GM23248 (cell line): ENCODE data around the gene ADIPOR2. TPM values are rescaled to one million over a fixed set of nuclear protein-coding genes. Genes with fewer than 3 reads are reported as not detected.

Experiments used
- DNase-seq: peaks from one replicate; pipeline ENCODE4 v3.0.0-alpha.2; 2015
- H2AFZ ChIP-seq: fragments of 200-600 bp; sonication (generic); 2 replicates; pipeline ENCODE4 v1.6.1; 2016; ENCODE audit warnings: antibody characterized with exemption
- H3F3A ChIP-seq: fragments of 200-600 bp; sonication (generic); 2 replicates; pipeline ENCODE4 v1.6.1; 2016; ENCODE audit warnings: mild to moderate bottlenecking, antibody characterized with exemption, mixed run types; ENCODE audit not compliant: insufficient read depth
- H3K27ac ChIP-seq: fragments of 200-600 bp; sonication (generic); 2 replicates; pipeline ENCODE4 v1.5.1; 2016; ENCODE audit warnings: mild to moderate bottlenecking
- H3K27me3 ChIP-seq: fragments of 200-600 bp; sonication (generic); replicated peaks from 2 replicates; pipeline ENCODE4 v1.6.1; 2016; ENCODE audit warnings: mild to moderate bottlenecking; ENCODE audit not compliant: insufficient read depth
- H3K36me3 ChIP-seq: fragments of 200-600 bp; sonication (generic); 2 replicates; pipeline ENCODE4 v1.6.1; 2016; ENCODE audit warnings: low read depth, mild to moderate bottlenecking
- H3K4me1 ChIP-seq: fragments of 200-600 bp; sonication (generic); 2 replicates; pipeline ENCODE4 v1.6.1; 2016; ENCODE audit warnings: mild to moderate bottlenecking; ENCODE audit not compliant: insufficient read depth
- H3K4me2 ChIP-seq: fragments of 200-600 bp; sonication (generic); one replicate; pipeline ENCODE4 v1.6.1; 2016; ENCODE audit warnings: mild to moderate bottlenecking; ENCODE audit not compliant: unreplicated experiment
- H3K4me3 ChIP-seq: fragments of 200-600 bp; sonication (generic); 2 replicates; pipeline ENCODE4 v1.5.1; 2016; ENCODE audit warnings: mild to moderate bottlenecking
- H3K79me2 ChIP-seq: fragments of 200-600 bp; sonication (generic); 2 replicates; pipeline ENCODE4 v1.6.1; 2016; ENCODE audit warnings: mild to moderate bottlenecking; ENCODE audit not compliant: insufficient read depth
- H3K9ac ChIP-seq: fragments of 200-600 bp; sonication (generic); 2 replicates; pipeline ENCODE4 v1.6.1; 2016; ENCODE audit warnings: mild to moderate bottlenecking
- H3K9me2 ChIP-seq: fragments of 200-600 bp; sonication (generic); 2 replicates; pipeline ENCODE4 v1.6.1; 2016; ENCODE audit warnings: mixed run types, mild to moderate bottlenecking, moderate library complexity; ENCODE audit not compliant: insufficient read depth
- H3K9me3 ChIP-seq: fragments of 200-600 bp; sonication (generic); one replicate; pipeline ENCODE4 v1.6.1; 2017; ENCODE audit warnings: low read depth
- H4K20me1 ChIP-seq: fragments of 200-600 bp; sonication (generic); 2 replicates; pipeline ENCODE4 v1.6.0; 2016; ENCODE audit not compliant: insufficient read depth
- EZH2 ChIP-seq: fragments of 200-600 bp; sonication (generic); IDR thresholded peaks from 2 replicates; pipeline ENCODE4 v1.6.1; 2018; ENCODE audit warnings: antibody characterized with exemption, mild to moderate bottlenecking; ENCODE audit not compliant: insufficient read depth, poor library complexity, severe bottlenecking
- EZH2phosphoT487 ChIP-seq: fragments of 200-600 bp; sonication (generic); IDR thresholded peaks from 2 replicates; pipeline ENCODE4 v1.6.1; 2018; ENCODE audit warnings: antibody characterized with exemption, moderate library complexity, mild to moderate bottlenecking, low read depth; ENCODE audit not compliant: insufficient read depth
- WGBS, 2 experiments: methylation state at CpG; one replicate each; pipeline ENCODE4 v1.1.6; 2015 to 2017; ENCODE audit warnings: low lambda C conversion rate in 2 of 2, low coverage in 1 of 2; ENCODE audit errors: missing lambda C conversion rate in 2 of 2; 5-methylcytosine and 5-hydroxymethylcytosine counted together
- in situ Hi-C: fragments of 300-500 bp; cut with MboI; formaldehyde crosslinking; loops from 2 replicates; pipeline ENCODE4 v1.15.0; 2020
- polyA plus RNA-seq: library from polyadenylated mRNA; unstranded; fragments of >200 nt; fragmentation: Nextera tagmentation; extraction: Ambion mirVana; gene quantifications from 2 replicates; pipeline ENCODE4 v1.2.1, GENCODE V29; 2016
- total RNA-seq: library from RNA; depleted of rRNA; stranded (reverse); fragments of >200 nt; shearing (Covaris generic); gene quantifications from 2 replicates; pipeline ENCODE4 v1.2.3, GENCODE V29; 2014

Gene ADIPOR2
- total and polyA plus RNA-seq, 2 experiments from 2014 or later, result 4.2 to 18.8 TPM

GRCh38 chr12:1656902-1657301 is 34.0 kb upstream of the ADIPOR2 start:
- H3K9me3 ChIP-seq, result no peaks in the 10 kb centered on the region
- H3K9ac ChIP-seq, result no peak overlapping the region
- no peaks in the 10 kb centered on the region for H4K20me1 ChIP-seq
- no peaks in the 10 kb centered on the region for H3K9me2 ChIP-seq
- no peak overlapping the region for H3K4me3 ChIP-seq
- peaks cover 9% of the 10 kb centered on the region; the same call in 1 of the 2 replicates for H3K36me3 ChIP-seq
- WGBS, 2 experiments, result 96% methylated on average over 9 to 12 of the region's 12 CpGs
- peaks cover 3% of the 10 kb centered on the region; the same call in 1 of the 2 replicates for H3K79me2 ChIP-seq
- H3K27ac ChIP-seq, result no peak overlapping the region
- H3K27me3 ChIP-seq, result no peaks in the 10 kb centered on the region
- DNase-seq, result no peak
- TF ChIP-seq EZH2phosphoT487, result no peak
- H3F3A ChIP-seq, result peaks cover 70% of the 10 kb centered on the region
- H2AFZ ChIP-seq, result no peak overlapping the region
- H3K4me1 ChIP-seq, result 0 out of 2 replicates have a peak, but pooled peaks cover 5% of the 10 kb centered on the region
- H3K4me2 ChIP-seq, result no peak overlapping the region
- in situ Hi-C loops, result loop anchor here (10.0 to 25.0 kb wide), 2 partner anchors 278 to 930 kb away; no protein-coding TSS in a partner anchor

DNA sequence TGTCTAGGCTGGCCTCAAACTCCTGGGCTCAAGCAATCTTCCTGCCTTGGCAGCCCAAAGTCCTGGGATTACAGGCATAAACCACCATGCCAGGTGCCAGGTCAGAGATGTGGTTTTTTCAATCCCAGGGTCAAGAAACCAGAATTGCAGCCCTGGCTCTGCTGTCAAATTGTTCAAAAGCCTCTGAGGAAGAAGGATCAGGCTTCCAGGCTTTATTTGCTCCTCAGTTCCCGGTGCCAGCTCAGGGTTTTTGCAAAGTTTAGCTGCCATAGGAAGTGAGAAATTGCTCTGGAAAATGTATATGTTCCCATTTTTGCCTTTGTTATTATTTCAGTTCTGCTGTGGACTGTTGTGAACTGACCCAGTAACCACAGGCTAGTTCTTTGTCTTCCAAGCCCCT is 33.2 kb upstream of the ADIPOR2 start:
- TF ChIP-seq EZH2phosphoT487, result no peak
- no peak for TF ChIP-seq EZH2
- Histone ChIP-seq H3K9ac (no peak overlapping the region), H3K36me3 (peaks cover 6% of the 10 kb centered on the region; the same call in 1 of the 2 replicates), H3K9me2 (no peaks in the 10 kb centered on the region), H3F3A (peaks cover 66% of the 10 kb centered on the region), H3K4me2 (no peak overlapping the region), H2AFZ (no peak overlapping the region), H3K4me1 (0 out of 2 replicates have a peak, but pooled peaks cover 5% of the 10 kb centered on the region), H3K27ac (no peak overlapping the region), H3K9me3 (no peaks in the 10 kb centered on the region), H3K4me3 (no peak overlapping the region), H3K79me2 (no peaks in the 10 kb centered on the region), H4K20me1 (no peaks in the 10 kb centered on the region), H3K27me3 (no peaks in the 10 kb centered on the region)
- DNase-seq, result no peak
- in situ Hi-C loops, result loop anchor here (10.0 to 25.0 kb wide), 2 partner anchors 277 to 930 kb away; no protein-coding TSS in a partner anchor
- 94 to 100% methylated on average over 1 of the region's 1 CpG for WGBS, 2 experiments

GRCh38 chr12:1660304-1661187 is 30.3 kb upstream of the ADIPOR2 start:
- no peaks in the 10 kb centered on the region for H3K27me3 ChIP-seq
- in situ Hi-C loops, result loop anchor here (25.0 kb wide), 1 partner anchor 927 kb away; no protein-coding TSS in a partner anchor
- H3K4me2 ChIP-seq, result no peak overlapping the region
- TF ChIP-seq EZH2phosphoT487, result no peak
- TF ChIP-seq EZH2, result no peak
- H3K27ac ChIP-seq, result peak overlapping the region; percentile 55
- H3K4me1 ChIP-seq, result 0 out of 2 replicates have a peak, but pooled peaks cover 5% of the 10 kb centered on the region
- 28 to 29% methylated on average over 14 to 18 of the region's 20 CpGs for WGBS, 2 experiments
- no peak overlapping the region for H2AFZ ChIP-seq
- H3K9me3 ChIP-seq, result no peaks in the 10 kb centered on the region
- no peaks in the 10 kb centered on the region for H3K79me2 ChIP-seq
- H3K4me3 ChIP-seq, result no peak overlapping the region
- H4K20me1 ChIP-seq, result no peaks in the 10 kb centered on the region
- no peak overlapping the region for H3K9ac ChIP-seq
- DNase-seq, result peak; percentile 53
- no peaks in the 10 kb centered on the region for H3K9me2 ChIP-seq
- H3F3A ChIP-seq, result peaks cover 62% of the 10 kb centered on the region
- no peaks in the 10 kb centered on the region for H3K36me3 ChIP-seq

GRCh38 chr12:1661553-1662335 is 29.1 kb upstream of the ADIPOR2 start:
- H3K4me3 ChIP-seq, result peak overlapping the region; percentile 27; the same call in 1 of the 2 replicates
- H3K27me3 ChIP-seq, result no peaks in the 10 kb centered on the region
- no peaks in the 10 kb centered on the region for H3K79me2 ChIP-seq
- 0 out of 2 replicates have a peak overlapping the region, but pooled peaks have one; percentile 25 for H2AFZ ChIP-seq
- H3F3A ChIP-seq, result peaks cover 60% of the 10 kb centered on the region
- 2% methylated on average over 19 to 67 of the region's 69 CpGs for WGBS, 2 experiments
- H3K4me1 ChIP-seq, result 0 out of 2 replicates have a peak, but pooled peaks cover 5% of the 10 kb centered on the region
- peak overlapping the region; percentile 10 for H3K4me2 ChIP-seq
- H3K27ac ChIP-seq, result peak overlapping the region; percentile 33; the same call in 1 of the 2 replicates
- TF ChIP-seq EZH2phosphoT487, result no peak
- TF ChIP-seq EZH2, result no peak
- no peaks in the 10 kb centered on the region for H3K36me3 ChIP-seq
- H4K20me1 ChIP-seq, result no peaks in the 10 kb centered on the region
- H3K9me3 ChIP-seq, result no peaks in the 10 kb centered on the region
- in situ Hi-C loops, result loop anchor here (25.0 kb wide), 1 partner anchor 926 kb away; no protein-coding TSS in a partner anchor
- DNase-seq, result peak; percentile 98
- H3K9ac ChIP-seq, result no peak overlapping the region
- no peaks in the 10 kb centered on the region for H3K9me2 ChIP-seq
